Activated CD4-positive, alpha-beta T cell treated with anti-CD3 and anti-CD28 coated beads, Interleukin-2, amount 50 U/mL, for 48 hours (primary cell): ENCODE measurements around the gene RAB19.
"Not testable (repeated sequence)": the region's sequence is repeated elsewhere in the genome, so short reads cannot be mapped to it uniquely, and the experiment has no call there.

ENCODE experiments used
- DNase-seq, 2 experiments: peaks; one replicate each; pipeline ENCODE4 v3.0.0-alpha.2; 2020

The RAB19 gene

DNA sequence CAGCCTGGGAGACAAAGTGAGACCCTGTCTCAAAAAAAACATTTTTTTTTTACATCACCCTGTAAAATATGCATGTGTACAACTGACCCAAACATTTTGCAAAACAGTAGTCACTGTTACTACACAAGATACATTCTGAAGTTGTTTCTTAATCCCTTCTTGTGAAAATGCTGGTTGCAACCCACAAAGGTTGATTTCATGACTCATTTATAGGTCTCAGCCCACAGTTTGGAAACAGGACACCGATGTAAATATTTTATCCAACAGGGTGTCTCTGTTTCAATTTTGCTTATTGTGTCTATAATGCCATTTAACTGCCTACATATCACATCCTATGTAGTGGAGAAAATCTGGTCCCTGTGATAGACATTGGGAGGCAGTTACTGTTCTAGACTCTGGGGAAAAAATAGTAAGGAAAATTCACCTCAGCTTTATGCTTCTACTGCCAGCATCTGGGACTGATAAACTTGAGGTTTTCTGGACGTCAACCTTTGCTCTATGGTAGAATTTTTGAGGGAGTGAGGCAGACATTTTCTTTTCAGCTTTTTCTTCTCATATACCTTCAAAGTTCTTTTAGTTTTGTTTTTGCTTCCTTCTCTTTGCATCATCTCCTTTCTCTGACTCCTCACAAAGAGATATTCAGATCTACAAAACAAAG lies 1.6 kb upstream of the RAB19 start:
- no peak for DNase-seq

DNA sequence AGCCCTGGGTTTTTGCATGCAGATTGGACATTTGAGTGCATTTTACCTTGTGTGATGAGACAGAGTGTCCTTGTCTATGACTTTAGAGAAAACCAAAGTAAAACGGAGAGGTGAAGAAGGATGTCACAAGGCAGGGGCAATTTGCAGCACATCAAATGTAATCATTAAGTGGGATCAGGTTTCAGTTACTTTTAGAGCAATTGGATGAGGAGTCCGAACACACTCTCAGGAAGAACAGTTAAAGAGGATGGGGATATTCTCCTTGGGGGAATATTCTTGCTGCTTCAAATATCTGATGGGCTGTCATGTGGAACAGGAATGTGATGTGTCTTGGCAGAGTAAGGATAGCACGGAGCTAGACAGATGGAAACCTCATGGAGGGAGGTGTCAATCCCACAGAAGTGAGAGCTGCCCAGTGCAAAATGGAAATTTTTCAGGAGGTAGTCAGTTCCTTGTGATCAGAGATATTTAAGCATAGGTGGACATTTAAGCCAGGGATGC lies 757 bp downstream of the RAB19 start:
- no peak for DNase-seq

DNA sequence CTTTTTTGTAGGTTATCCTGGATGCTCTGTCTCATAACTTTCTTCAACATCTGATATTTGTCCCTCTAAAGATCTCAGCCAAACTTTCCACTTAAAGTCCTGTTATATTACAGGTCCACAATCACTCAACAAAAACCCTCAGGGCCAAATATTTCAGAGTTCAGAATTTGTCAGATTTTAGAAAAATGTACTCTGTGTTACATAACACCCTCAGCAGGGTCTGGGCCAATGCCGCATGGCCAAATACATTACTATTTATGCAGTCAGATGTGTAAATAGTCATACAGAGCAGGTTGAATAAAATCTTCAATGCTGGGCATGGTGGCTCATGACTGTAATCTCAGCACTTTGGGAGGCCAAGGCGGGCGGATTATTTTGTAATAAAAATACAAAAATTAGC lies 11.5 kb downstream of the RAB19 start:
- no peak for DNase-seq

DNA sequence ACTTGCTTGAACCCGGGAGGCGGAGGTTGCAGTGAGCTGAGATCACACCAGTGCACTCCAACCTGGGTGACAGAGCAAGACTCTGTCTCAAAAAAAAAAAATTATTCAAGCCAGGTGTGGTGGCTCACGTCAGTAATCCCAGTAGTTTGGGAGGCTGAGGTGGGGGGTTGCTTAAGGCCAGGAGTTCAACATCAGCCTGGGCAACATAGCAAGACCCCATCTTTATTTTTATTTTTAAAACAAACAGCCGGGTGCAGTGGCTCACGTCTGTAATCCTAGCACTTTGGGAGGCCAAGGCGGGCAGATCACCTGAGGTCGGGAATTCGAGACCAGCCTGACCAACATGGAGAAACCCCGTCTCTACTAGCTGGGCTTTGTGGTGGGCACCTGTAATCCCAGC lies 12.0 kb downstream of the RAB19 start:
- not testable (repeated sequence) for DNase-seq

DNA sequence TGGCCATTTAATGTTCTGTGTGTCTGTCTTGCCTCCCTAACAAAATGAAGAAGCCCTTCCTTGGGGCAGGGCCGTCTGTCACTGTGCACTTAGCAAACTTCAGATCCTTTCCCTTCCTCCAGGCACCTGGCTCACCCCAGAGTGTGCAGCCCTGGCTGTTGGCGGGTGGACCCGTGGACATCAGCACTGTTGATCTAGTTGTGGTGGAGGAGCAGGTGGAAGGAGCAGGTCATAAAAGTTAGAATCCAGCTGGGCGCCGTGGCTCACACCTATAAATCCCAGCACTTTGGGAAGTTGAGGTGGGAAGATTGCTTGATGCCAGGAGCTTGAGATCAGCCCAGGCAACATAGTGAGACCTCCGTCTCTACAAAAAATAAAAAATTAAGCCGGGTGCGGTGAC lies 12.7 kb downstream of the RAB19 start:
- no peak for DNase-seq

DNA sequence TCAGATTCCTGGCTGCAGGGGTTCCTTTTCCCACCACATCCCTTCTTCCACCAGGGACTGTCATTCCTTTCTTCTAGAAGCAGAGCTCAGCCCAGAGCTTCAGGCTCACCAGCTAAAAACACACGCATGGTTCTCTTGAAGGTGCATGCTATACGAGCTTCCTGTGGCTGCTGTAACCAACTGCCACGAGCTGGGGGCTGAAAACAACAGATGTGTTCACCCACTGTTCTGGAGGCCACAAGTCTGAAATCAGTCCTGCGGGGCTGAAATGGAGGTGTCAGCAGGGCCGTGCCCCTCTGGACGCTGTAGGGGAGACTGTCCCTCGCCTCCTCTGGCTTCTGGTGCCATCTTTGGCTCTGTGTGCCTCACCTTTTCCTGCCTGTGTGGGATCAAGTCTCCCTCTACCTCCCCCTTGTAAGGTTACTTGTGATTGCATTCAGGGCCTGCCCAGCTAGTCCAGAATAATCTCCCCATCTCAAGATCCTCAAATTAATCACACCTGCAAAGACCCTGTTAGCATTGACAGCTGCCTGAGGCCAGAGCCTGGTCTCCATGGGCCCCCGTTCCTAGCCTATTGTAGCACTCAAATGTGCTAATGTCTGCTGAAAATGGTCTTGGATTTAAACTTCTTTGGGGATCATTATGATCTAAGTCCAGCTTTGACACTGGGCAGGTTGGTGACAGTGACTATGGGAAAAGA lies 13.7 kb downstream of the RAB19 start:
- no peak for DNase-seq

DNA sequence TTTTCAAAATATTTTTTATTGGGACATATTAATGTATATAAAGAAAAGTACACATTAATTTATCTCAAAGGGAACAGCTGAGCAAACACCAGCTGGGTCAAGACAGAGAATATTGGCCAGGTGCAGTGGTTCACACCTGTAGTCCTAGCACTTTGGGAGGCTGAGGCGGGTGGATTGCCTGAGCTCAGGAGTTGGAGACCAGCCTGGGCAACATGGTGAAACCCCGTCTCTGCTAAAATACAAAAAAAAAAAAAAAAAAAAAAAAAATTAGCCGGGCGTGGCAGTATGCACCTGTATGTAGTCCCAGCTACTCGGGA lies 14.3 kb downstream of the RAB19 start:
- DNase-seq, result not testable (repeated sequence)

DNA sequence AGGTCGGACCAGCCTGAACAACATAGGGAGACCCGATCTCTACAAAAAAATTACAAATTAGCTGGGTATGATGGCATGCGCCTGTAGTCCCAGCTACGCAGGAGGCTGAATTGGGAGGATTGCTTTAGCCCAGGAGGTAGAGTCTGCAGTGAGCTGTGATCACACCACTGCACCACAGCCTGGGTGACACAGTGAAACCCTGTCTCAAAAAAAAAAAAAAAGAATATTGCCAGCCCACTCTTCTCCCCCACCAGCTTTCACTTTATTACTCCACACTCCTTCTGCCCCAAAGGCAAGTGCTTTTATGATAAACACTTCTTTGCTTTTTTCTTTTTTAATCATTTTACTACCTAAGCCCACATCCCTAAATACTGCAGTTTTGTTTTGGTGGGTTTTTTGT lies 14.8 kb downstream of the RAB19 start:
- DNase-seq, result no peak

DNA sequence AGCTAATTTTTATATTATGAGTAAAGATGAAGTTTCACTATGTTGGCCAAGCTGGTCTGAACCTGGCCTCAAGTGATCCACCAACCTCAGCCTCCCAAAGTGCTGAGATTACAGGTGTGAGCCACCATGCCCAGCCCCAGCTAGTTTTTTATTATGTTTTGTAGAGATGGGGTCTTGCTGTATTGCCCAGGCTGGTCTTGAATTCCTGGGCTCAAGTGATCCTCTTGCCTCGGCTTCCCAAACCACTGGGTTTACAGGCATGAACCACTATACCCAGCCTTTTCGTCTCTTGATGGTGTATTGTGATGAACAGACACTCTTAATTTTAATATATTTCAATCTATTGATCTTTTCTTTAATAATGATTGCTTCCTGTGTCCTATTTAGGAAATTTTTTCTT lies 17.7 kb downstream of the RAB19 start:
- no peak for DNase-seq

DNA sequence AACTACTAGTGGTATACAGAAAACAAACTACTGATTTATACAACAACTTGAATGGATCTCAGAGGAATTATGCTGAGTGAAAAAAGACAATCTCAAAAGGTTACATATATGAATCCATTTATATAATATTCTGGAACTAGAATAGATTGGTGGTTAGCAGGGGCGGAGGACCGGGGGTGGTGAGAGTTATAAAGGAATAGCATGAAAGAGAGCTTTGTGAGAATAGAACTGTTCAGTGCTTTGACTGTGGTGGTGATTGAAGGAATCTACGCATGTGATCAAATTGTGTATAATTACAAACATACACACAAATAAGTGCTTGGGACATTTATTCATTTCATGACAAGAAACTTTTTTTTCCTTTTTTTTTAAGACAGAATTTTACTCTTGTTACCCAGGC lies 19.6 kb downstream of the RAB19 start:
- DNase-seq, result no peak

DNA sequence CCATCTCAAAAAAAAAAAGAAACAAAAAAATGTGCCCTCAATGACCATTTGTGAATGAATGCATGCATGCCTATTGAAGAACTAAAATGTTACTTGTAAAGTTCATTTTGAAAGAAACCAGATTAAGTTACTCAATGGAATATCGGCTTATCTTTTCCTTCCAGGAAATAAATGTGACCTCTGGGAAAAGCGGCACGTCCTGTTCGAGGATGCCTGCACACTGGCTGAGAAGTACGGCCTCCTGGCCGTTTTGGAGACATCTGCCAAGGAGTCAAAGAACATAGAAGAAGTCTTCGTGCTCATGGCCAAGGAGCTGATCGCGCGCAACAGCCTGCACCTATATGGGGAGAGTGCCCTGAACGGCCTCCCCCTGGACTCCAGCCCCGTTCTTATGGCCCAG lies 21.9 kb downstream of the RAB19 start:
- no peak for DNase-seq

DNA sequence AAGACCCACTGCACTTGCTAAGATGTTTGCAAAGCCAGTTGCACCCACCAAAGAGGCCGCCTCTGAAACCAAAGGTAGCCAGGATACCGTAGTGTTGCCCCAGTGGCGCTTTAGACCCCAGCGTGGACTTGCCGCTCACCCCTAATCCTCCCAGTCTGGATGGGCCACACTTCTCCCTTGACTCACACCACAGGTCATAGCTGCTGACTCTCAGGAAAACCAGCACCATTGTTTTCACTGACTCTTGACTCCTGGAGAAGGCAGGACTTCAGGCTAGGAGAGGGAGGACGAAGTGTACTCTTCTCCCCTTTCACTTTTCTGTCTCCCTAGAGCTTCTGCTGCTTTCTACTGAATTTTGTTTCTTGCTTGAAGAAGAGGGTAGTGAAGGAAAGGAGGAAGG lies 22.3 kb downstream of the RAB19 start:
- no peak for DNase-seq

DNA sequence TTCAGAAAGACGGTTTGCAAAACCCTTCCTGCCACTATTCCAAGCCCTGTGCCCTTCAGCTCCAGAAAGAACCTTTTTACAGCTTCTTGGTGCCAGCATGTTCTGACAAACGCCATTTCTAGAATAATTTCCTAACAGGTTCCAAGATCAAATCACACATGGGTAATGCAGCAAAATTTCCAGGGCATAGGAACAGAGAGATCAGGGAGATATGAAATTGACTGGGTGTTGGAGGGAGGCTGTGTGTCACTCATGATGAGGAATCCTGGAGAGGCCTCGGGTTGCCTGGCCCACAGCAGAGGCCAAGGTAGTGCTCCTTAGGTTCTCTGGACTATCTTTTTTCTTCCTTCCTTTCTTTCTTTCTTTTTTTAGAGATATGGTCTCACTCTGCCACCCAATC lies 29.5 kb downstream of the RAB19 start:
- no peak for DNase-seq

DNA sequence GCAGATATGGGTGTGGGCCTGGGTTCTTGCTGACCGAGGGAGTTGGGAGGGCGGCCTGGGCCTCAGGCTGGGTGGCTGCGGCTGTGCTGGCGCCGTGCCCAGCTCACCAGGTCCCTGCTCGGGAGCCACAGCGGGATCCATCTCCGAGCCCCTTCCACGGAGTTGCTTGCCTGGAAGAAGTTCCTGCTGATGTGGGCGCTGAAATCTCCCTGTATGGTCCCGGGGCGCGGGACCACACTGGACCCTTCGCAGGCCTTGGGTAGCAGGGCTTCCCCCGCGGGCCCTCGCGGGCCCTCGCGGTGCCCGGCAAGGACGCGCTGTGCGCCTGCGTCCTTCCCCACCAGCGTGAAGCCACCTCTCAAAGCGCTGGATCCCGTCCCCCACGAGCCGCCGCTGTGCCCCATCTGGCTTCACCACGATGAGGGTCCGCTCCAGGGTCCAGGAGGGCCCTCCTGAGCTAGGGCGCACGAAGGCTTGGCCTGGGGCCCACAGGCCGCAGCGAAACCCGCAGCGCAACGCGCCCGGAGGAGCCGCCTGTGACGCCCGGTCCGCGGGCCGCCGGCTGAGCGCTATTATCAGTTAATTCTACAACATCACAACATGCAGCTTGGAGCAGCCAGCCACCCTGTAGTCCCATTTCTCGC lies 31.5 kb downstream of the RAB19 start:
- DNase-seq, result no peak

DNA sequence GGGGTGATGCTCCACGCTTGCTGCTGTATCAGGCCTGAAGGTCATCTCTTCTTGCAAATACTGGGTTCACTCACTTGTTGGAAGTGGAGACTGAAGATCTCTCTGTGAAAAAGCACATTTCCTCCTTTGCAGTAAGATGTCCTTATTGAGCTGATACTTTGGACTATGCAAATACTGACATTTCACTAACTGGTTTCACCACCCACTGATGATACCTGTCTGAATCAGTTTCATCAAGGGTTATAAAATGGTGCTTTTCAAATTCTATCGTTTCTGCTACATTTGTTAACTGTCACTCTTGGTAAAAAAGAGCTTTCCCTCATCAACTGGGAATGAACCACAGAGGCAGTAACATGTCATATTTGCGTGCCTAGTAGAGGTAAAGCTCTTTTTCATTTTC lies 35.5 kb downstream of the RAB19 start:
- no peak for DNase-seq

DNA sequence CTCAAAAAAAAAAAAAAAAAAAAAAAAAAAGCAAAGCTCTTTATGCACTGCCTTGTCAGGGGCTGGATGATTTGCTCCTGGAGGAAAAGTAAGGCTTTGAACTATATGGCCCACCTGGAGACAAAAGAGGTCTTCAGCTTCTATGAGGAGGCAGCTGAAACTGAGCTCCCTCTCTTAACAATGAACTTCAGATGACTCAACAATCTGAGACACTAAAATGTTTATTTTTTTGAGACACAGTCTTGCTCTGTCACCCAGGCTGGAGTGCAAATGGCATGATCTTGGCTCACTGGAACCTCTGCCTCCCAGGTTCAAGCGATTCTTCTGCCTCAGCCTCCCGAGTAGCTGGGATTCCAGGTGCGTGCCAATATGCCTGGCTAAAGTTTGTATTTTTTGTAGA lies 36.7 kb downstream of the RAB19 start:
- DNase-seq, result no peak

DNA sequence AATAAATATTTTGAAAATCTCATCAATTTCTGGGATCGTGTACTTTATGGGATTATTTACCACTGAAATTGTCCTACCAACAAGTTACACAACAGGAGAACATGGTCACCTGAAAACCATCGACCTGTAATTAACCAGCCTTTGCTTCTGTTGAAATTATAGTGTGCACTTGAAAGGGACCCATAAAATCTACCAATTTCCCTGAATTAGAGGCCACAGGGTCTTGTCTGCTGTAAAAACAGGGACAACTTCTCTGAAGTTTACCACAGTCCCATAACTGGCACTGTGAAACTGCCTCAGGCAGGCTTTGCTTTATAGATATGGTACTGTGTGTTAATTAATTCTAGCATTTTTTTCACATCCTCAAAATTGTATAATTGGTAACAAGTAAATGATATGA lies 37.7 kb downstream of the RAB19 start:
- no peak for DNase-seq

DNA sequence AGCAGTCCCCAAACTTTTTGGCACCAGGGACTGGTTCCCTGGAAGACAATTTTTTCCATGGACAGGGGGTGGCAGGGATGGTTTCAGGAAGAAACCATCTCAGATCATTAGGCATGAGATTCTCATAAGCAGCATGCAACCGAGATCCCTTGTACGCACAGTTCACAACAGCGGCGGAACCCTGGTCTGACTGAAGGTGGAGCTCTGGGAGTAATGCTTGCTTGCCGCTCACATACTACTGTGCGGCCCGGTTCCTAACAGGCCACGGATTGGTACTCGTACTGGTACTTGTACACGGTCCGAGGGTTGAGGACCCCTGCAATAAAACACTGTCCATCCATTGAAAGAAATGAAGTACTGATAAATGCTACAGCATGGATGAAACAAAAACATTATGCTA lies 42.6 kb downstream of the RAB19 start:
- DNase-seq, result no peak

DNA sequence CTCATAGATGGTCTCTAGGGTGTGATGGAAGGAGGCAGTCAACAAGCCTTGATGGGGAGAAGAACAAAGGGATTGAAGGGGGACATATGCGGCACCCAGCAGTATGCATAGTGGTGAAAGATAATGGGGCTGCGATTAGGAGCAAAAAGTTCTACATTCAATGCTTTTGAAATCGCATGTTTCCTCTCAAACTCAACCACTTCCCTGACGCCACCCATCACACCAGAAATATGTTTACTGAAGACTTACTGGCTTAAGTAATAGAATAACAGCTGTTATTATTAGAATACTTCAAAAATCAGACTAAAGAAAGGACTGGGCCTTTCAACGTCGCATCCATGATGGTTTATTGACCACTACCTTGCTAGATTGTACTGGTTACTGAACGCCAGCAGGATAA lies 44.0 kb downstream of the RAB19 start:
- DNase-seq, result no peak

DNA sequence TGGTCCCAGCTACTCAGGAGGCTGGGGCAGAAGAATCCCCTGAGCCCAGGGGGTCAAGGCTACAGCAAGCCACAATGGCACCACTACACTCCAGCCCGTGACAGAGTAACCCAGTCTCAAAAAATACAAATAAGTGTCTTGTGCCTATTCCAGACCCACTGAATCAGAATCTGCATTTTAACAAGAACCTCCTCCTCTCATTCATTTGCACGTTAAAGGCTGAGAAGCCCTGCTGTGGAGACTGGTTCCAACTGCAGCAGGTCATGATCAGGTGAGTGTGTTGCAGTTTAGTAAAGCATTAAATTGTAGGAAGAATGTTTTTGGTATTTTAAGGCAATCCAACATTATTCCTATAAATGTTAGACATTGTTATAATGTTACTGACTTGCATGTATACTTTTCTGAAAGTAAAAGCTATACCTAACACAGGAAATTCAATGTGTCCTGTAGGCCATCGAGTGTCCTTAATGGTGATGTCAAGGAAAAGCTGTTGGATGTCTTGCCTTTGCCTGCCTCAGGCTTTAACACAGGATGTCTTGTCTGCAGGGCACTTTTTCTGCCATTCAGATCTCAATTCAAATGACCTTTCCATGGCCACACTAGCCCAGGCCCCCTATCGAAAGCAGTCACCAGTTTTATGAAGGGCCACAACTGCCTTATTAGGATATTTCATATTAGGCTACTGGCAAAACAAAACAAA lies 45.1 kb downstream of the RAB19 start:
- no peak for DNase-seq

DNA sequence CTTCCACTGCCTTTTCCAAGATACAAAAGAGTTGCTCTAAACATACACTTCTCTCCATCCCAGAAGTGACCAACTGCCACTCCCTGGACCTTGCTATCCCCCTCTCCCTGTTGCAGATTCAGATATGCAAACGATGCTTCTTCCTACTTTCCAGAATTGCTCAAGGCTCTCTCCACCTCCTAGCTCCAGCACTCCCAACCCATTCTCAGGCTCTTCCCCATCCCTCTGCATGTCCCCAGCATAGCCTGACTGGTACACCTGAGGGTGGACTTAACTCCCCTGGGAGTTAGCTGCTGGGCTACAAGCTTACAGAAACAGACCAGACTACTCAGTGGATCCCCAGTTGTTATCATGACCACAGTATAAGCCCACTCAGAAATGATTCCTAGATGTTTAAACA lies 47.9 kb downstream of the RAB19 start:
- no peak for DNase-seq

DNA sequence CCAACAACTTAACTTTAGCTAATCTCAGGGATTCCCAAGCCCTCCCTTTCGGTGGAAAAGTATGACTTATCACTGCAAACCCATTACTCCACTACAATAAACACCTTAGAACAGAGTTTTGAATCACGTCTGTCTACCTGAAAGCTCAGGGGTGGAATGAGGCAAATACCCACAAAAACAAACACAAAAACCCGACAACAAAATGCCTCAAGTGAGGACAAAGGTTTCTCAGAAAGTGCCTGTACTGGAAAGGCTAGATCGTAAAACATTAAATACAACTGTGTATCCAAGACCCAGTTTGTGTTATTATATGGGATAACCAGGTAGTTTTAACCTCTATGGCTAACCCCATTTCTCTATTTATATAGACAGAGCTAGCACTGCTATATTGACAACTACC lies 49.4 kb downstream of the RAB19 start:
- DNase-seq, result no peak

DNA sequence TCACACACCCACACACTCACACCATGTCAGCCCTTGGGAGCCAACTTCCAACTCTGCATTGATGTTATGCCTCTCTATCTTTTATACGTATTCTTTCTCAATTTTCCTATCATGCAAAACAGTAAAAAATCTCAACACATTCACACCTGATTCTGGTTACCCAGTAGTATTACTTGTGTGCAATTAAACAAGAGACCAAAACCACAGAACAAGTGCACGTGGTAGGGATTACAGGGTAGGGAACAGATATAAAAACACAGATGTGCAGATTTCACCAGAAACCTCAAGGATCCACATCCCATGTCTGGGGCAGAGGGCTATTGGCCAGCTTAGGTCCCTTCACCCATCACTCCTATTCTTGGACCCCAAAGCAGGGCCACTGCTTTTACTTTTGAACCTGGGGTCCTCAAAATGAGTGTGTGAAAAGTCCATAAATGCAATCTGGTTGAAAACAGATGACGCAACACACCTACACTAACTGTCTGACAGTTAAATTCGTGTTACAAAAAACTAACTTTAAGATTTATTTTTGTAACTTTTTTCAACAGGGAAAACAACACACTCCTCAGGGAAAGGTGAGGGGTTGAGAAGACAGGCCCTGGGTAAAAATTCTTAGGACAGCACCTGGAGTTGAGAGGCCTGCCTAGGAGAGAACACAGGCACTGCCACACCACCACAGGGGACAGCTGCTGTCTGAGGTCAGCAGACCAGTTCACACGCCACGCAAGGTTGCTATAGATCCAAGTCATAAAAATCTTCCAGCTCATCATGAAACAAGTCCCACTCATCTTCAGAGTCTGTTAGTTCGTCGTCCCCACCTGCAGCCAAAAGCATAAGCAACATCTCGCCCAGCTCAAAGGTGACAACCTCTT lies 50.2 kb downstream of the RAB19 start:
- peak; percentile 19 to 44 for DNase-seq
